Right lobe of liver (tissue), 6 donors: ENCODE measurements around the gene GALNS. TPM values are rescaled to one million over a fixed set of nuclear protein-coding genes. Genes with fewer than 3 reads are reported as not detected.
A peak's percentile ranks its signal among the peaks of the same experiment; 100 is the strongest.

Source experiments
- ATAC-seq, 4 donors: fragments of 200-7000 bp; cut with Tn5 transposase; one replicate each; pipeline ENCODE4 v1.9.1; 2020; ENCODE audit warnings: mild to moderate bottlenecking in 4 of 4, moderate library complexity in 4 of 4
- DNase-seq, 3 donors: peaks; one replicate each; pipeline ENCODE4 v3.0.0-alpha.2; 2020
- H3K27ac ChIP-seq, 3 donors: fragments of 200-600 bp; one replicate each; pipeline ENCODE4 v1.8.0; 2022
- H3K27me3 ChIP-seq, 2 donors: fragments of 200-600 bp; one replicate each; pipeline ENCODE4 v1.8.0; 2022
- H3K36me3 ChIP-seq, 4 donors: fragments of 200-600 bp; sonication (generic) in 1 of 4; one replicate each; pipeline versions ENCODE4 v1.5.1 to v1.8.0; 2017 to 2022; ENCODE audit warnings: control low read depth in 1 of 4
- H3K4me1 ChIP-seq, 4 donors: fragments of 200-600 bp; sonication (generic) in 1 of 4; one replicate each; pipeline versions ENCODE4 v1.5.1 to v1.8.0; 2017 to 2022; ENCODE audit warnings: control low read depth in 1 of 4
- H3K4me3 ChIP-seq, 3 donors: fragments of 200-600 bp; one replicate each; pipeline ENCODE4 v1.8.0; 2022
- H3K9me3 ChIP-seq, 4 donors: fragments of 200-600 bp; sonication (generic) in 1 of 4; one replicate each; pipeline versions ENCODE4 v1.5.1 to v1.8.0; 2017 to 2022; ENCODE audit warnings: control low read depth in 1 of 4
- POLR2A ChIP-seq: fragments of 450-650 bp; IDR thresholded peaks from one replicate; pipeline ENCODE4 v1.6.1; 2017; ENCODE audit warnings: antibody characterized with exemption, mild to moderate bottlenecking
- WGBS: methylation state at CpG from one replicate; pipeline ENCODE4 v1.1.6; 2018; ENCODE audit warnings: low coverage, low lambda C conversion rate; ENCODE audit not compliant: insufficient coverage; ENCODE audit errors: missing lambda C conversion rate; 5-methylcytosine and 5-hydroxymethylcytosine counted together
- intact Hi-C, 2 donors: fragments of 100-400 bp; cut with DNase I; formaldehyde crosslinking; loops; one replicate each; pipeline versions ENCODE4 v1.11.2 to v1.14.1; 2022
- total RNA-seq, 6 experiments: library from RNA; depleted of rRNA in 2 of 6; stranded (reverse); fragments of >200 nt in 2 of 6; fragmentation: NEBNext Ultra II Directional in 3 of 6; extraction: Animal tissue kit (Norgen Biotek cat#: 25700) in 3 of 6; gene quantifications; one replicate each; pipeline versions ENCODE4 v1.1.0 to v1.2.4, GENCODE V29; 2016 to 2023
- TF ChIP-seq, protein P1 (sequence below), 4 donors: fragments of 200-600 bp in 3 of 4; fragments of 450-650 bp in 1 of 4; IDR thresholded peaks; one replicate each; pipeline versions ENCODE4 v1.5.1 to v1.8.0; 2016 to 2022; ENCODE audit warnings: antibody characterized with exemption in 4 of 4, mild to moderate bottlenecking in 2 of 4
- donor health status: DM: no; HTN: yes; CAD: no.
- donor health status: DM: no; HTN: no; CAD: no.
- donor health status: DM: no; HTN: no; CAD: no.
- donor health status: DM: no; HTN: yes; CAD: no.
- donor health status: DM: no; HTN: yes; CAD: no.

GALNS gene
- total RNA-seq, 6 experiments from 2014 or later: 9.2 to 20.6 (median 16.5) TPM

DNA sequence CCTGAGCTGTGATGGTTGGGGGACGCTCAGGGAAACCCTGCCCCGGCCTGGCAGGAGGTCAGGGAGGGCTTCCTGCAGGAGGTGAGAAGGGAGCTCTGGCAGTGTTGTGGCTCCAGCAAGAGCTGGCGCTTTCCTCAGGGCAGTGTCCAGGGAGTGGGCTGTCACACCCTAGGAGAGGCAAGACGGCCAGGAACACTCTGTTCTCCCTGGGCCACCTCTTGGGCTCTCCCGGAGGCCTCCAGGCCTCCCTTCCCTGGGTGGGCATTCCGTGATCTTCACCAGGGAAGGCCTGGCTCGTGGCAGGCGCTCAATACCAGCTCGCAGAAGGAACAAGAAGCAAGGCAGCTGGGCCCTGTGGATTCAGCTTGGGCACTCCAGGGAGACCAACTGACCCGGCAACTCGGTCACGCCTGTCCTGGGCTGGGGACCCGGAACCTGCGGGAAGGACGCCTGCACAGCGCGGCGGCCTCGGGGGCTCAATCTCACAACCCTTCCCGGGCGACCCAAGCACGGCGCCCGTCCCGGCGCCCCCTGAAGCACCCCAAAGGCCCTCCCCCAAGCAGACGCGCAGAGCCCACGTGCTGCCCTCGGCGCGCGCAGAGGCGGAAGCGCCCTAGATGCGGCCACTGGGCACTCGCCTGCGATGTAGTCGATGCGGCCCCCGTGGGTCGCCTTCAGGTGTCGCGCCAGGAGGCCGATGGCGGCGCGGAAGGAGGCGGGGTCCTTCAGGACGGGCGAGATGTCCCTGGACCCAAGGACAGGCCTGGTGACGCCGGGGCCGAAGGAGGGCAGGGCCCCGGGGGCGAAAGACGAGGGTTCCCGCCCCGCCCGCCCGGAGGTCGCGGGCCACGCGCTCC is 45.6 kb downstream of the GALNS start:
- peak overlapping the region; percentile 34 to 90 (median 75) for H3K27ac ChIP-seq
- H3K4me1 ChIP-seq: peaks cover 0 to 18% (median 4%) of the 10 kb centered on the region in 4 donors
- no peaks in the 10 kb centered on the region for H3K9me3 ChIP-seq
- peak overlapping the region; percentile 74 to 99 (median 85) for H3K4me3 ChIP-seq
- TF ChIP-seq, protein P1, sequence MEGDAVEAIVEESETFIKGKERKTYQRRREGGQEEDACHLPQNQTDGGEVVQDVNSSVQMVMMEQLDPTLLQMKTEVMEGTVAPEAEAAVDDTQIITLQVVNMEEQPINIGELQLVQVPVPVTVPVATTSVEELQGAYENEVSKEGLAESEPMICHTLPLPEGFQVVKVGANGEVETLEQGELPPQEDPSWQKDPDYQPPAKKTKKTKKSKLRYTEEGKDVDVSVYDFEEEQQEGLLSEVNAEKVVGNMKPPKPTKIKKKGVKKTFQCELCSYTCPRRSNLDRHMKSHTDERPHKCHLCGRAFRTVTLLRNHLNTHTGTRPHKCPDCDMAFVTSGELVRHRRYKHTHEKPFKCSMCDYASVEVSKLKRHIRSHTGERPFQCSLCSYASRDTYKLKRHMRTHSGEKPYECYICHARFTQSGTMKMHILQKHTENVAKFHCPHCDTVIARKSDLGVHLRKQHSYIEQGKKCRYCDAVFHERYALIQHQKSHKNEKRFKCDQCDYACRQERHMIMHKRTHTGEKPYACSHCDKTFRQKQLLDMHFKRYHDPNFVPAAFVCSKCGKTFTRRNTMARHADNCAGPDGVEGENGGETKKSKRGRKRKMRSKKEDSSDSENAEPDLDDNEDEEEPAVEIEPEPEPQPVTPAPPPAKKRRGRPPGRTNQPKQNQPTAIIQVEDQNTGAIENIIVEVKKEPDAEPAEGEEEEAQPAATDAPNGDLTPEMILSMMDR (IDR thresholded peaks at IDR 0.05): no peak
- TF ChIP-seq POLR2A: no peak
- ATAC-seq (peak; percentile 49 to 73 (median 56)), DNase-seq (peak; percentile 73 to 82 (median 73))
- peaks cover 0 to 5% (median 0%) of the 10 kb centered on the region in 4 donors for H3K36me3 ChIP-seq
- no peaks in the 10 kb centered on the region for H3K27me3 ChIP-seq
- WGBS: 7% methylated on average over 13 of the region's 65 CpGs
- intact Hi-C loops: loop anchor here in 1 of 2 donors (10.0 kb wide), 2 partner anchors 54 to 354 kb away; partner anchors contain the start of gene PABPN1L

DNA sequence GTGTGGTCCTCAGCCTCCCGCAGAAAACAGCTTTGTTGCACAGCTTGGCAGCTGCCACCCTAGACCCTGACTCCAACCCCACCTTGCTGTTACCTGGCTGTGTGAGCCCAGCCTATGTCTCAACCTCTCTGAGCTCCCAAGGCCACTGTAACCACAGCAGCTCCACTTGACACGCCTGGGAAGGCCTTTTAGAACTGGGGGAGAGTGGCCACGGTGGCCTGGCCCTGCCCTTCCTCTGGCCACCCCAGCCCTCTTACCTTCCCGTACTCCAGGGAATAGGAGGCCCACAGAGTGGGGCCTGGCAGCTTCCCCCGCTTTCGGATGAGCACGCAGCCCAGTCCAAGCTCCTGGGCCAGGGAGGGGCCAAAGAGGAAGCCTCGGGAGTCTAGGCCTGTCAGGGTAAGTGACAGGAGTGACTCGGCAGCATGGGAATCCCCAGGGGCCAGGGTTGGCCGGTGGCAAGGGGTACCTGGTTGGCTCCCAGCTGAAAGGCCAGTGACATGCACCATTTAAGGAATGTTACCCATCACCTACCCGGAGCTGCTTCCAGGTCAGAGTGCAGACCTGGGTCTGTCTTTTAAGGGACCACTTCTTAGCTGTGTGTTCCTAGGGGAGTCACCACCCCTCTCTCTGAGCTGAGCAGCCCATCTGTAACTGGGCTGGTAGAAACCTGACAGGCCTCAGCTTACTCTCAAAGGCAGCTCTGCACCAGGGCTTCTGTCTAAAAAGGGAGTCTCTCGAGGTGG is 46.4 kb downstream of the GALNS start:
- Histone ChIP-seq H3K27ac (no peak overlapping the region), H3K27me3 (no peaks in the 10 kb centered on the region), H3K4me1 (peaks cover 0 to 18% (median 4%) of the 10 kb centered on the region in 4 donors), H3K36me3 (peaks cover 0 to 5% (median 0%) of the 10 kb centered on the region in 4 donors), H3K9me3 (no peaks in the 10 kb centered on the region), H3K4me3 (peak overlapping the region; percentile 74 to 99 (median 85))
- WGBS: 18% methylated on average over 5 of the region's 12 CpGs
- no peak for TF ChIP-seq POLR2A
- TF ChIP-seq, protein P1 (IDR thresholded peaks at IDR 0.05): no peak
- ATAC-seq: no peak
- no peak for DNase-seq
- intact Hi-C loops: loop anchor here in 1 of 2 donors (10.0 kb wide), 2 partner anchors 54 to 354 kb away; partner anchors contain the start of gene PABPN1L

DNA sequence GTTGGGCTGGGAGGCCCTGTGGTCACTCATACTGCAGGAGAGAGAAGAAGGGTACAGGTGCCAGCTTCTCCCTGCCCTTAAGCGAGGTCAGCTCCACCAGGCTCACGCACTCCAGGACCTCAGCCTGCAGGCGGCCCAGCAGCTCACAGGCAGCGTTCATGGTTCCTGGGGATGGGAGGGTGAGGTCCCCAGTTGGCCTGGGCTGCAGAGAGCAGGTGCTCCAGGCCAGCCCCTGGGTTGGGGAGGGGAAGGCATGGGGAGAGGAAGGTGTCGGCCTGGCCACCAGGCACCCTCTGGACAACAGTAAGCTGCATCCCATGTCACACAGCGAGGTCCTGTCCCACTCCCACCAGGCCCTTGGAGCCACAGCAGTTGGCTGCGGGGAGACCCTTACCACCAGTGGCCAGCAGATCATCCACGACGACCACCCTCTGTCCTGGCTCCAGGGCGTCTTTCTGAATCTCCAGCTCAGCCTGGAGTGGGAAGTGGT is 47.0 kb downstream of the GALNS start:
- Histone ChIP-seq H3K36me3 (peaks cover 0 to 5% (median 0%) of the 10 kb centered on the region in 4 donors), H3K4me1 (peaks cover 0 to 20% (median 4%) of the 10 kb centered on the region in 4 donors), H3K27me3 (no peaks in the 10 kb centered on the region), H3K4me3 (no peak overlapping the region), H3K9me3 (no peaks in the 10 kb centered on the region), H3K27ac (no peak overlapping the region)
- WGBS: no CpG with 5 or more reads among the region's 10 CpGs
- DNase-seq: no peak
- TF ChIP-seq, protein P1 (IDR thresholded peaks at IDR 0.05): no peak
- no peak for TF ChIP-seq POLR2A
- no peak for ATAC-seq
- intact Hi-C loops: loop anchor here in 1 of 2 donors (10.0 kb wide), 2 partner anchors 55 to 355 kb away; partner anchors contain the start of gene PABPN1L

DNA sequence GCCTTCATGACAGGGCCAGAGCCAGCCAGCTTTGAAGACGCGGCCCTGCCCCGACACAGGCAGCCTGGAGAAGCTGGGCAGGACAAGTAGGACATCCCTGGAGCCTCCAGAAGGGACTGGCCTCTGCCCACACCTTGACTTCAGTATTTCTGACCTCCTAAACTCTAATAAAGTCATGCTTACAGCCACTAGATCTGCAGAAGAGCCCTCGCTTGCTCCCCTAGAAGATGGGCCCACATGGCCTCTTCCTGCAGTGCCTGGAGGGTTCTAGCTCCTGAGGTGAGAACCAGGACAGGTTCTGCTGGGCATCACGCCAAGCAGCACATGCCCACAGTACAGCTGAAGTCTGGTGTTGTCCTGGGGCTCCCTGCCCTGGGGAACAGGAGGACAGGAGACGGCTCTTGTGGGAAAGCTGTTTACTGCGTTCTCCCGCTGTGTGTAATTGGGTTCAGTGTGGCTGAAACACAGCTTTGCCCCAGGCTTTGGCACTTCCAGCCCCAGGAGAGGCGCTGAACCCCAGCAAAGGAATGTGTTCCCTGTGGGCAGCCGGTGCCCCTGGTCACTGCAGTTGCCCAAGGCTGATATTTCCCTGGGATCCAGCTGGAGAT is 47.6 kb downstream of the GALNS start:
- Histone ChIP-seq H3K27ac (no peak overlapping the region), H3K27me3 (no peaks in the 10 kb centered on the region), H3K4me3 (no peak overlapping the region), H3K9me3 (no peaks in the 10 kb centered on the region), H3K36me3 (peaks cover 0 to 5% (median 0%) of the 10 kb centered on the region in 4 donors), H3K4me1 (peaks cover 0 to 26% (median 4%) of the 10 kb centered on the region in 4 donors)
- TF ChIP-seq POLR2A: no peak
- TF ChIP-seq, protein P1 (IDR thresholded peaks at IDR 0.05): no peak
- intact Hi-C loops: no loop called here
- DNase-seq (no peak), ATAC-seq (no peak)
- no CpG with 5 or more reads among the region's 10 CpGs for WGBS
